H9 (cell line): ENCODE measurements around the gene HP. TPM values are rescaled to one million over a fixed set of nuclear protein-coding genes. Genes with fewer than 3 reads are reported as not detected.

Experiments used
- DNase-seq: peaks from one replicate; pipeline ENCODE4 v3.0.0-alpha.2; 2017
- H2AFZ ChIP-seq: one replicate; pipeline ENCODE4 v1.6.1; 2013; ENCODE audit warnings: mild to moderate bottlenecking, low read length, control low read depth, moderate library complexity
- H2AK5ac ChIP-seq: 2 replicates; pipeline ENCODE4 v1.6.1; 2013; ENCODE audit warnings: low read length, control low read depth, mixed read lengths; ENCODE audit not compliant: insufficient read length
- H2BK120ac ChIP-seq: one replicate; pipeline ENCODE4 v1.6.1; 2013; ENCODE audit warnings: low read depth, mild to moderate bottlenecking, low read length, control low read depth, inconsistent platforms; ENCODE audit not compliant: poor library complexity, severe bottlenecking
- H2BK12ac ChIP-seq: 2 replicates; pipeline ENCODE4 v1.6.1; 2013; ENCODE audit warnings: low read length, control low read depth, mixed read lengths, low read depth; ENCODE audit not compliant: insufficient read length
- H2BK15ac ChIP-seq: 2 replicates; pipeline ENCODE4 v1.6.1; 2013; ENCODE audit warnings: low read depth, low read length, control low read depth
- H2BK20ac ChIP-seq: one replicate; pipeline ENCODE4 v1.6.1; 2013; ENCODE audit warnings: low read depth, mild to moderate bottlenecking, low read length, control low read depth, inconsistent platforms; ENCODE audit not compliant: poor library complexity, severe bottlenecking
- H2BK5ac ChIP-seq: 2 replicates; pipeline ENCODE4 v1.6.1; 2013; ENCODE audit warnings: low read length, control low read depth, mixed read lengths; ENCODE audit not compliant: insufficient read length
- H3K14ac ChIP-seq: 2 replicates; pipeline ENCODE4 v1.6.1; 2013; ENCODE audit warnings: low read length, control low read depth; ENCODE audit not compliant: insufficient read depth
- H3K18ac ChIP-seq: 2 replicates; pipeline ENCODE4 v1.6.1; 2013; ENCODE audit warnings: low read depth, mild to moderate bottlenecking, mixed read lengths, low read length, control low read depth; ENCODE audit not compliant: insufficient read length
- H3K23ac ChIP-seq: 2 replicates; pipeline ENCODE4 v1.6.1; 2013; ENCODE audit warnings: low read length, control low read depth, mixed read lengths, low read depth; ENCODE audit not compliant: insufficient read length
- H3K23me2 ChIP-seq: 2 replicates; pipeline ENCODE4 v1.6.1; 2013; ENCODE audit warnings: low read depth, mild to moderate bottlenecking, mixed read lengths, low read length, control low read depth; ENCODE audit not compliant: insufficient read length, poor library complexity, severe bottlenecking
- H3K27ac ChIP-seq: 2 replicates; pipeline ENCODE4 v1.5.1; 2013; ENCODE audit warnings: low read length, control low read depth, mixed read lengths, low read depth; ENCODE audit not compliant: insufficient read length
- H3K27me3 ChIP-seq: 2 replicates; pipeline ENCODE4 v1.6.1; 2013; ENCODE audit warnings: low read length, control low read depth, inconsistent platforms; ENCODE audit not compliant: insufficient read depth
- H3K4ac ChIP-seq: 2 replicates; pipeline ENCODE4 v1.6.1; 2013; ENCODE audit warnings: low read depth, mild to moderate bottlenecking, control low read depth, inconsistent platforms, low read length, moderate library complexity
- H3K4me1 ChIP-seq: 2 replicates; pipeline ENCODE4 v1.6.1; 2013; ENCODE audit warnings: low read length, control low read depth, inconsistent platforms; ENCODE audit not compliant: insufficient read depth
- H3K4me2 ChIP-seq: 2 replicates; pipeline ENCODE4 v1.6.1; 2013; ENCODE audit warnings: low read length, control low read depth, mixed read lengths; ENCODE audit not compliant: insufficient read length, insufficient read depth
- H3K56ac ChIP-seq: 2 replicates; pipeline ENCODE4 v1.6.1; 2013; ENCODE audit warnings: low read depth, mild to moderate bottlenecking, mixed read lengths, low read length, control low read depth; ENCODE audit not compliant: insufficient read length
- H3K79me1 ChIP-seq: 2 replicates; pipeline ENCODE4 v1.6.1; 2013; ENCODE audit warnings: low read depth, mild to moderate bottlenecking, moderate library complexity, low read length, control low read depth, inconsistent platforms; ENCODE audit not compliant: insufficient read depth, poor library complexity, severe bottlenecking
- H3K79me2 ChIP-seq: 2 replicates; pipeline ENCODE4 v1.6.1; 2013; ENCODE audit warnings: low read length, control low read depth, inconsistent platforms; ENCODE audit not compliant: insufficient read depth
- H3K9ac ChIP-seq: 2 replicates; pipeline ENCODE4 v1.6.1; 2013; ENCODE audit warnings: low read length, control low read depth, mixed read lengths; ENCODE audit not compliant: insufficient read length; ENCODE audit errors: extremely low read depth
- H3K9me3 ChIP-seq: one replicate; pipeline ENCODE4 v1.6.1; 2013; ENCODE audit warnings: low read depth, low read length, inconsistent platforms; ENCODE audit not compliant: control insufficient read depth
- H3T11ph ChIP-seq: one replicate; pipeline ENCODE4 v1.6.1; 2013; ENCODE audit warnings: mild to moderate bottlenecking, low read length, control low read depth, inconsistent platforms
- H4K20me1 ChIP-seq: one replicate; pipeline ENCODE4 v1.6.1; 2013; ENCODE audit not compliant: control insufficient read depth, insufficient read length, insufficient read depth
- H4K5ac ChIP-seq: 2 replicates; pipeline ENCODE4 v1.6.1; 2013; ENCODE audit warnings: low read depth, mild to moderate bottlenecking, mixed read lengths, low read length, control low read depth; ENCODE audit not compliant: insufficient read length
- H4K8ac ChIP-seq: replicated peaks from 2 replicates; pipeline ENCODE4 v1.6.1; 2013; ENCODE audit warnings: low read length, control low read depth, mixed read lengths, low read depth; ENCODE audit not compliant: insufficient read length
- H4K91ac ChIP-seq: 2 replicates; pipeline ENCODE4 v1.6.1; 2013; ENCODE audit warnings: low read depth, mild to moderate bottlenecking, moderate library complexity, mixed read lengths, low read length, control low read depth; ENCODE audit not compliant: insufficient read length
- H3K27ac Mint-ChIP-seq, 3 experiments: 2 replicates in 2 of 3; 3 replicates in 1 of 3; pipeline ENCODE4 v1.8.0; 2020 to 2021; ENCODE audit warnings: mixed read lengths in 3 of 3, mild to moderate bottlenecking in 1 of 3, moderate library complexity in 1 of 3
- H3K27me3 Mint-ChIP-seq: 2 replicates; pipeline ENCODE4 v1.8.0; 2021; ENCODE audit warnings: low read depth, mild to moderate bottlenecking, moderate library complexity, mixed read lengths
- H3K36me3 Mint-ChIP-seq, 3 experiments: 2 replicates in 2 of 3; 3 replicates in 1 of 3; pipeline ENCODE4 v1.8.0; 2020 to 2021; ENCODE audit warnings: low read depth in 3 of 3, mixed read lengths in 3 of 3; ENCODE audit not compliant: insufficient read depth in 1 of 3
- H3K4me1 Mint-ChIP-seq, 2 experiments: 2 replicates each; pipeline ENCODE4 v1.8.0; 2020; ENCODE audit warnings: mixed read lengths in 2 of 2
- H3K4me3 Mint-ChIP-seq, 2 experiments: 2 replicates in 1 of 2; 3 replicates in 1 of 2; pipeline ENCODE4 v1.8.0; 2020 to 2021; ENCODE audit warnings: mild to moderate bottlenecking in 2 of 2, mixed read lengths in 2 of 2, moderate library complexity in 1 of 2
- H3K9me3 Mint-ChIP-seq, 2 experiments: 2 replicates in 1 of 2; 3 replicates in 1 of 2; pipeline ENCODE4 v1.8.0; 2020; ENCODE audit warnings: mild to moderate bottlenecking in 2 of 2, mixed read lengths in 2 of 2, moderate library complexity in 1 of 2
- WGBS: extraction: QIAGEN DNeasy Blood & Tissue Kit; methylation state at CpG from one replicate; pipeline ENCODE4 v1.1.7; 2013; ENCODE audit warnings: missing lambda C conversion rate, low lambda C conversion rate, mixed read lengths; ENCODE audit not compliant: insufficient read length; ENCODE audit errors: extremely low coverage; 5-methylcytosine and 5-hydroxymethylcytosine counted together
- total RNA-seq: library from RNA; stranded (reverse); gene quantifications from 2 replicates; pipeline ENCODE4 v1.2.1, GENCODE V29; 2021
- TF ChIP-seq, protein P1 (sequence below): fragments of 200-600 bp; sonication (generic); conservative IDR thresholded peaks from 3 replicates; pipeline ENCODE4 v1.8.0; 2021; ENCODE audit warnings: antibody characterized with exemption, mild to moderate bottlenecking

The HP gene
- total RNA-seq, 1 experiment from 2014 or later, result not detected

GRCh38 chr16:72091217-72091616, 36.9 kb downstream of the HP start:
- no CpG with 5 or more reads among the region's 3 CpGs for WGBS
- Histone ChIP-seq H4K91ac (no peak overlapping the region), H3K14ac (no peak overlapping the region), H3K4ac (no peak overlapping the region), H3K23ac (no peak overlapping the region), H3K56ac (no peak overlapping the region), H2AK5ac (no peak overlapping the region), H2BK120ac (no peak overlapping the region), H4K8ac (no peak overlapping the region), H3K27ac (no peak overlapping the region), H2BK20ac (no peak overlapping the region), H3K18ac (no peak overlapping the region), H2BK15ac (no peak overlapping the region), H4K20me1 (no peaks in the 10 kb centered on the region), H3K9ac (no peak overlapping the region), H2AFZ (no peak overlapping the region), H3K79me1 (peaks cover 7% of the 10 kb centered on the region), H3K9me3 (no peaks in the 10 kb centered on the region), H3K23me2 (peaks cover 6% of the 10 kb centered on the region), H3T11ph (no peak overlapping the region), H2BK12ac (no peak overlapping the region), H3K4me1 (peaks cover 7% of the 10 kb centered on the region; the same call in 1 of the 2 replicates), H3K79me2 (peaks cover 12% of the 10 kb centered on the region; the same call in 1 of the 2 replicates), H3K4me2 (no peak overlapping the region), H2BK5ac (no peak overlapping the region), H3K27me3 (no peaks in the 10 kb centered on the region), H4K5ac (no peak overlapping the region)
- Mint-ChIP-seq H3K36me3 (peaks cover 4 to 33% (median 31%) of the 10 kb centered on the region in 3 experiments; a peak in 6 of 7 replicates), H3K27ac (no peak overlapping the region), H3K27me3 (no peaks in the 10 kb centered on the region), H3K4me3 (no peak overlapping the region), H3K9me3 (no peaks in the 10 kb centered on the region), H3K4me1 (peaks cover 14 to 16% of the 10 kb centered on the region in 2 experiments)
- DNase-seq, result no peak
- TF ChIP-seq, protein P1, sequence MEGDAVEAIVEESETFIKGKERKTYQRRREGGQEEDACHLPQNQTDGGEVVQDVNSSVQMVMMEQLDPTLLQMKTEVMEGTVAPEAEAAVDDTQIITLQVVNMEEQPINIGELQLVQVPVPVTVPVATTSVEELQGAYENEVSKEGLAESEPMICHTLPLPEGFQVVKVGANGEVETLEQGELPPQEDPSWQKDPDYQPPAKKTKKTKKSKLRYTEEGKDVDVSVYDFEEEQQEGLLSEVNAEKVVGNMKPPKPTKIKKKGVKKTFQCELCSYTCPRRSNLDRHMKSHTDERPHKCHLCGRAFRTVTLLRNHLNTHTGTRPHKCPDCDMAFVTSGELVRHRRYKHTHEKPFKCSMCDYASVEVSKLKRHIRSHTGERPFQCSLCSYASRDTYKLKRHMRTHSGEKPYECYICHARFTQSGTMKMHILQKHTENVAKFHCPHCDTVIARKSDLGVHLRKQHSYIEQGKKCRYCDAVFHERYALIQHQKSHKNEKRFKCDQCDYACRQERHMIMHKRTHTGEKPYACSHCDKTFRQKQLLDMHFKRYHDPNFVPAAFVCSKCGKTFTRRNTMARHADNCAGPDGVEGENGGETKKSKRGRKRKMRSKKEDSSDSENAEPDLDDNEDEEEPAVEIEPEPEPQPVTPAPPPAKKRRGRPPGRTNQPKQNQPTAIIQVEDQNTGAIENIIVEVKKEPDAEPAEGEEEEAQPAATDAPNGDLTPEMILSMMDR, result no peak
